Astrocyte (in vitro differentiated cells and primary cell): ENCODE measurements around the gene PRPF40B. TPM values are rescaled to one million over a fixed set of nuclear protein-coding genes. Genes with fewer than 3 reads are reported as not detected.
A peak's percentile ranks its signal among the peaks of the same experiment; 100 is the strongest.

Source experiments
- DNase-seq: peaks from one replicate; pipeline ENCODE4 v3.0.0-alpha.2; 2010; ENCODE audit warnings: low read depth
- FAIRE-seq: peaks from 2 replicates; lab custom pipeline; 2011; peaks lifted over from hg19 to GRCh38; lab: Jason Lieb, UNC
- H2AFZ ChIP-seq: 2 replicates; pipeline ENCODE4 v1.6.0; 2012; ENCODE audit warnings: low read depth, low read length, inconsistent platforms
- H3K27ac ChIP-seq: 2 replicates; pipeline ENCODE4 v1.5.1; 2011; ENCODE audit warnings: low read depth, low read length, inconsistent platforms
- H3K27me3 ChIP-seq: 2 replicates; pipeline ENCODE4 v1.6.0; 2011; ENCODE audit warnings: low read length, inconsistent platforms; ENCODE audit not compliant: insufficient read depth
- H3K36me3 ChIP-seq: 2 replicates; pipeline ENCODE4 v1.5.1; 2011; ENCODE audit warnings: low read length, inconsistent platforms; ENCODE audit not compliant: insufficient read depth
- H3K4me1 ChIP-seq: 2 replicates; pipeline ENCODE4 v1.5.1; 2011; ENCODE audit warnings: low read length, inconsistent platforms; ENCODE audit not compliant: insufficient read depth
- H3K4me2 ChIP-seq: 2 replicates; pipeline ENCODE4 v1.6.0; 2012; ENCODE audit warnings: low read length, inconsistent platforms
- H3K4me3 ChIP-seq: 2 replicates; pipeline ENCODE4 v1.5.1; 2011; ENCODE audit warnings: low read depth, mild to moderate bottlenecking, low read length, inconsistent platforms; ENCODE audit not compliant: insufficient read depth
- H3K79me2 ChIP-seq: 2 replicates; pipeline ENCODE4 v1.6.0; 2012; ENCODE audit warnings: mild to moderate bottlenecking, low read length, inconsistent platforms; ENCODE audit not compliant: insufficient read depth
- H3K9ac ChIP-seq: 2 replicates; pipeline ENCODE4 v1.6.0; 2012; ENCODE audit warnings: mild to moderate bottlenecking, low read length, inconsistent platforms
- H3K9me3 ChIP-seq: 2 replicates; pipeline ENCODE4 v1.5.1; 2012; ENCODE audit warnings: low read depth, mild to moderate bottlenecking, low read length, inconsistent platforms; ENCODE audit not compliant: insufficient read depth
- H4K20me1 ChIP-seq: 2 replicates; pipeline ENCODE4 v1.6.0; 2012; ENCODE audit warnings: low read length, inconsistent platforms; ENCODE audit not compliant: insufficient read depth
- H3K27ac Mint-ChIP-seq: one replicate; pipeline ENCODE4 v1.8.0; 2021; ENCODE audit warnings: mild to moderate bottlenecking, mixed read lengths; ENCODE audit not compliant: unreplicated experiment
- H3K27me3 Mint-ChIP-seq: one replicate; pipeline ENCODE4 v1.8.0; 2021; ENCODE audit warnings: low read depth, mixed read lengths; ENCODE audit not compliant: unreplicated experiment
- H3K36me3 Mint-ChIP-seq: one replicate; pipeline ENCODE4 v1.8.0; 2021; ENCODE audit warnings: low read depth, mixed read lengths; ENCODE audit not compliant: unreplicated experiment
- H3K4me1 Mint-ChIP-seq: one replicate; pipeline ENCODE4 v1.8.0; 2021; ENCODE audit warnings: low read depth, mixed read lengths; ENCODE audit not compliant: unreplicated experiment
- H3K4me3 Mint-ChIP-seq: one replicate; pipeline ENCODE4 v1.8.0; 2021; ENCODE audit warnings: mild to moderate bottlenecking, moderate library complexity, mixed read lengths; ENCODE audit not compliant: unreplicated experiment
- H3K9me3 Mint-ChIP-seq: one replicate; pipeline ENCODE4 v1.8.0; 2021; ENCODE audit warnings: mild to moderate bottlenecking, mixed read lengths; ENCODE audit not compliant: unreplicated experiment
- CTCF ChIP-seq: IDR thresholded peaks from 2 replicates; pipeline ENCODE4 v1.5.1; 2011; ENCODE audit warnings: low read depth, mild to moderate bottlenecking, inconsistent platforms, low read length, moderate library complexity; ENCODE audit not compliant: insufficient read depth
- EZH2 ChIP-seq: IDR thresholded peaks from 2 replicates; pipeline ENCODE4 v1.6.1; 2012; ENCODE audit warnings: mild to moderate bottlenecking, low read length, inconsistent platforms; ENCODE audit not compliant: insufficient read depth
- total RNA-seq: library from RNA; stranded (reverse); gene quantifications from 2 replicates; pipeline ENCODE4 v1.2.1, GENCODE V29; 2021

PRPF40B gene
- total RNA-seq, 1 donor from 2014 or later: 10.1 TPM

- Histone ChIP-seq H3K27ac (no peak overlapping the region), H3K36me3 (no peaks in the 10 kb centered on the region), H3K79me2 (no peaks in the 10 kb centered on the region), H3K9me3 (no peaks in the 10 kb centered on the region), H2AFZ (no peak overlapping the region), H3K27me3 (peaks cover 3% of the 10 kb centered on the region), H4K20me1 (no peaks in the 10 kb centered on the region), H3K4me1 (no peaks in the 10 kb centered on the region), H3K4me2 (no peak overlapping the region), H3K9ac (no peak overlapping the region), H3K4me3 (no peak overlapping the region)
- no peaks in the 10 kb centered on the region for H3K36me3 Mint-ChIP-seq
- no peaks in the 10 kb centered on the region for H3K9me3 Mint-ChIP-seq
- no peaks in the 10 kb centered on the region for H3K4me1 Mint-ChIP-seq
- FAIRE-seq (no peak), DNase-seq (peak; percentile 42)
- TF ChIP-seq CTCF (no peak), EZH2 (no peak)
- H3K27ac Mint-ChIP-seq: no peak overlapping the region
- H3K4me3 Mint-ChIP-seq: no peak overlapping the region
- peaks cover 2% of the 10 kb centered on the region for H3K27me3 Mint-ChIP-seq
Measured at GRCh38 chr12:49615725-49616124, 7.6 kb upstream of the PRPF40B start.

GRCh38 chr12:49616533-49617219 lies 6.7 kb upstream of the PRPF40B start:
- Histone ChIP-seq H3K4me1 (peaks cover 2% of the 10 kb centered on the region), H3K4me3 (no peak overlapping the region), H3K36me3 (no peaks in the 10 kb centered on the region), H3K27ac (no peak overlapping the region), H3K27me3 (peaks cover 3% of the 10 kb centered on the region), H4K20me1 (no peaks in the 10 kb centered on the region), H3K9me3 (no peaks in the 10 kb centered on the region), H3K9ac (no peak overlapping the region), H3K79me2 (no peaks in the 10 kb centered on the region), H3K4me2 (no peak overlapping the region), H2AFZ (no peak overlapping the region)
- Mint-ChIP-seq H3K4me1 (no peaks in the 10 kb centered on the region), H3K27ac (no peak overlapping the region), H3K4me3 (no peak overlapping the region), H3K9me3 (no peaks in the 10 kb centered on the region), H3K36me3 (no peaks in the 10 kb centered on the region), H3K27me3 (peaks cover 2% of the 10 kb centered on the region)
- DNase-seq (no peak), FAIRE-seq (no peak)
- TF ChIP-seq EZH2: no peak
- TF ChIP-seq CTCF: no peak

- H3K9me3 Mint-ChIP-seq: no peaks in the 10 kb centered on the region
- Histone ChIP-seq H3K9ac (no peak overlapping the region), H3K9me3 (no peaks in the 10 kb centered on the region), H3K36me3 (no peaks in the 10 kb centered on the region), H3K79me2 (no peaks in the 10 kb centered on the region), H3K4me1 (peaks cover 14% of the 10 kb centered on the region), H3K4me2 (no peak overlapping the region), H4K20me1 (no peaks in the 10 kb centered on the region), H3K4me3 (no peak overlapping the region), H2AFZ (no peak overlapping the region), H3K27me3 (peaks cover 3% of the 10 kb centered on the region), H3K27ac (no peak overlapping the region)
- no peak for TF ChIP-seq EZH2
- TF ChIP-seq CTCF: no peak
- H3K27me3 Mint-ChIP-seq: peaks cover 2% of the 10 kb centered on the region
- peaks cover 6% of the 10 kb centered on the region for H3K4me1 Mint-ChIP-seq
- H3K36me3 Mint-ChIP-seq: no peaks in the 10 kb centered on the region
- no peak for FAIRE-seq
- no peak overlapping the region for H3K4me3 Mint-ChIP-seq
- no peak overlapping the region for H3K27ac Mint-ChIP-seq
- no peak for DNase-seq
Measured at GRCh38 chr12:49618576-49618975, 4.8 kb upstream of the PRPF40B start.
